ENCODE data around the gene FOXD1. TPM values are rescaled to one million over a fixed set of nuclear protein-coding genes. Genes with fewer than 3 reads are reported as not detected.
"Not testable (repeated sequence)": the region's sequence is repeated elsewhere in the genome, so short reads cannot be mapped to it uniquely, and the experiment has no call there.

Gene FOXD1
- total RNA-seq, 1 donor from 2014 or later, result 2.8 TPM

- DNase-seq, result no peak
- peaks cover 6% of the 10 kb centered on the region for H3K4me1 Mint-ChIP-seq (ENCODE audit: low read depth, unreplicated experiment)
- H3K27ac Mint-ChIP-seq (ENCODE audit: unreplicated experiment), result no peak overlapping the region
- H3K27me3 Mint-ChIP-seq (ENCODE audit: unreplicated experiment), result peaks cover 6% of the 10 kb centered on the region
- TF ChIP-seq, protein P1, sequence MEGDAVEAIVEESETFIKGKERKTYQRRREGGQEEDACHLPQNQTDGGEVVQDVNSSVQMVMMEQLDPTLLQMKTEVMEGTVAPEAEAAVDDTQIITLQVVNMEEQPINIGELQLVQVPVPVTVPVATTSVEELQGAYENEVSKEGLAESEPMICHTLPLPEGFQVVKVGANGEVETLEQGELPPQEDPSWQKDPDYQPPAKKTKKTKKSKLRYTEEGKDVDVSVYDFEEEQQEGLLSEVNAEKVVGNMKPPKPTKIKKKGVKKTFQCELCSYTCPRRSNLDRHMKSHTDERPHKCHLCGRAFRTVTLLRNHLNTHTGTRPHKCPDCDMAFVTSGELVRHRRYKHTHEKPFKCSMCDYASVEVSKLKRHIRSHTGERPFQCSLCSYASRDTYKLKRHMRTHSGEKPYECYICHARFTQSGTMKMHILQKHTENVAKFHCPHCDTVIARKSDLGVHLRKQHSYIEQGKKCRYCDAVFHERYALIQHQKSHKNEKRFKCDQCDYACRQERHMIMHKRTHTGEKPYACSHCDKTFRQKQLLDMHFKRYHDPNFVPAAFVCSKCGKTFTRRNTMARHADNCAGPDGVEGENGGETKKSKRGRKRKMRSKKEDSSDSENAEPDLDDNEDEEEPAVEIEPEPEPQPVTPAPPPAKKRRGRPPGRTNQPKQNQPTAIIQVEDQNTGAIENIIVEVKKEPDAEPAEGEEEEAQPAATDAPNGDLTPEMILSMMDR (IDR thresholded peaks at IDR 0.05; ENCODE audit: partially characterized antibody, unreplicated experiment), result no peak
- H3K36me3 Mint-ChIP-seq (ENCODE audit: unreplicated experiment), result peaks cover 9% of the 10 kb centered on the region
- H3K4me3 Mint-ChIP-seq (ENCODE audit: unreplicated experiment), result no peak overlapping the region
- H3K9me3 Mint-ChIP-seq (ENCODE audit: unreplicated experiment), result peaks cover 6% of the 10 kb centered on the region
Measured at GRCh38 chr5:73415617-73416016, 33.0 kb downstream of the FOXD1 start.

DNA sequence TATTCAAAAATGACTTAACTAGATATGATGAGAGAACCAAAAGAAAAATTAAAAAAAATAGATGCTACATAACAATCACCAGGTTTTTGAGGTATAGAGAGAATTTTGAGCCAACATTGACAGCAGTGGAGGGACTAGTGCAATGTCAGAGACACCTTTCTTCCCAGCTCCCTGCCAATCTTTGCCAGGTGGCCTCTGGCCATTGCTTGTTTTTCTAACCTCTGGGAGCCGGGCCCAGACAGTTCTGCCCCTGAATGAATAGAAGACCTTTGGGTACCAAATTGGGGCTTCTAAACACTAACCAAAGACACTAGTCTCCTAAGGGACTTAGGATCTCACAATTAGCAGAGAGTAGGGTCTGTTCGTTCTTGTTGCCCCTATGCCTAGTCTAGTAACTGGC is 33.4 kb downstream of the FOXD1 start:
- peaks cover 9% of the 10 kb centered on the region for H3K36me3 Mint-ChIP-seq (ENCODE audit: unreplicated experiment)
- peaks cover 4% of the 10 kb centered on the region for H3K27me3 Mint-ChIP-seq (ENCODE audit: unreplicated experiment)
- TF ChIP-seq, protein P1 (IDR thresholded peaks at IDR 0.05; ENCODE audit: partially characterized antibody, unreplicated experiment), result no peak
- peaks cover 7% of the 10 kb centered on the region for H3K9me3 Mint-ChIP-seq (ENCODE audit: unreplicated experiment)
- H3K4me3 Mint-ChIP-seq (ENCODE audit: unreplicated experiment), result no peak overlapping the region
- no peak overlapping the region for H3K27ac Mint-ChIP-seq (ENCODE audit: unreplicated experiment)
- no peak for DNase-seq
- peaks cover 4% of the 10 kb centered on the region for H3K4me1 Mint-ChIP-seq (ENCODE audit: low read depth, unreplicated experiment)

DNA sequence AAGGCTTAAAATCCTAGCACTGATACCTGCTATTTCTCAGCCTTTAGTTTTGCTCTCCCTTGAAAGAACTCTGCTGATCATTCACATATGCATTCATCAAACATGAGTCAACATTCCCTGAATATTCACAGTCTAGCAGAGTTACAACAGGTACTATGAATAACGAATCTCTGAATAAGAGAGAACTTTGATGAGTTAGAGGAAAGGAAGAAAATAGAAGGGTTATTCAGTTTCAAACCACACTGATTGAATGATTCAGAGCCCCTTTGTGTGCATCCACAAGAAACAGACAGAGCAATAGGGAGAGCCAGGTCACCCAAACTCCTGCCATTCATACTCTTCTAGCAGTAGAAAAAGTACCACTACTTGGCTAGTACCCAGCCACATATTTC is 36.0 kb downstream of the FOXD1 start:
- Mint-ChIP-seq H3K27ac (ENCODE audit: unreplicated experiment) (no peak overlapping the region), H3K36me3 (ENCODE audit: unreplicated experiment) (peaks cover 9% of the 10 kb centered on the region), H3K9me3 (ENCODE audit: unreplicated experiment) (peaks cover 2% of the 10 kb centered on the region), H3K27me3 (ENCODE audit: unreplicated experiment) (no peaks in the 10 kb centered on the region), H3K4me1 (ENCODE audit: low read depth, unreplicated experiment) (peaks cover 4% of the 10 kb centered on the region), H3K4me3 (ENCODE audit: unreplicated experiment) (no peak overlapping the region)
- DNase-seq, result no peak
- TF ChIP-seq, protein P1 (IDR thresholded peaks at IDR 0.05; ENCODE audit: partially characterized antibody, unreplicated experiment), result no peak

DNA sequence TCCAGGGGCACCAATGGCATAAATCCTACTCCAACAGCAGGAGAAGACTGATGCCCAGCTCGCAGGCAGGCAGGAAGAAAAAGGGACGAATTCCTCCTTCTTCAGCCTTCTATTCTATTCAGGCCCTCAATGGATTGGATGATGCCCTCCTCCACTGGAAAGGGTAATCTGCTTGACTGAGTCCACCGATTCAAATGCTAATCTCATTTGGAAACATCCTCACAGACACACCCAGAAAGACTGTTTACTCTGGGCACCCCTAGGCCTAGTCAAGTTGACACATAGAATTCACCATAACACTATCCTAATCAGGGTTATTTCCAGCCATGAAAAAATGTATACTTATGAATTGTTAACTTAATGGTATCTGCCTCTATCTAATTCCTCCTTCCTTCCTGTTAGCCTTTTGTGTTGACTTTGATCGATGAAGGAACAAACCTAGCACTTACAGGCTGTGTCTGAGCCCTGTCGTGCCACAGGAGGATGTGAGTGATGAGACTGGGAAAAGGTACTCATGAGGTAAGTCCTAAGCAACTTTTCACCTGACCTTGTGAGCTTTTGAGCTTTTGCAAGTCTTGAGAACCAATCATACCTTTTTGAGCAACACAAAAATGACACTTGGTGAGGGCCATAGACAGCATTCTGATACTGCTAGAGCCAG is 36.5 kb downstream of the FOXD1 start:
- peaks cover 2% of the 10 kb centered on the region for H3K9me3 Mint-ChIP-seq (ENCODE audit: unreplicated experiment)
- TF ChIP-seq, protein P1 (IDR thresholded peaks at IDR 0.05; ENCODE audit: partially characterized antibody, unreplicated experiment), result no peak
- no peak for DNase-seq
- no peaks in the 10 kb centered on the region for H3K27me3 Mint-ChIP-seq (ENCODE audit: unreplicated experiment)
- peaks cover 4% of the 10 kb centered on the region for H3K4me1 Mint-ChIP-seq (ENCODE audit: low read depth, unreplicated experiment)
- H3K4me3 Mint-ChIP-seq (ENCODE audit: unreplicated experiment), result no peak overlapping the region
- peaks cover 9% of the 10 kb centered on the region for H3K36me3 Mint-ChIP-seq (ENCODE audit: unreplicated experiment)
- no peak overlapping the region for H3K27ac Mint-ChIP-seq (ENCODE audit: unreplicated experiment)

DNA sequence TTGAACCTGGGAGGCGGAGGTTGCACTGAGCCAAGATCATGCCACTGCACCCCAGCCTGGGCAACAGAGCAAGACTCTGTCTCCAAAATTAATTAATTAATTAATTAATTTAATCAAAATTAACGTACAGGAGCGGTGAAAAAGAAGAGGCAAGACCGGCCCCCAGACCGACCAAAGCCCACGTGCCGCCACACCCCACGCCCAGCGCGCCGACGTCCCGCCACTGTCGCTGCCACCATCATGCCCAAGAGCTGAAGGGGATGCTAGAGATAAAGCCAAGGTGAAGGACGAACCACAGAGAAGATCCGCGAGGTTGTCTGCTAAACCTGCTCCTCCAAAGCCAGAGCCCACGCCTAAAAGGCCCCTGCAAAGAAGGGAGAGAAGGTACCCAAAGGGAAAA is 38.6 kb downstream of the FOXD1 start:
- DNase-seq; H3K4me1 Mint-ChIP-seq (ENCODE audit: low read depth, unreplicated experiment); H3K4me3 Mint-ChIP-seq (ENCODE audit: unreplicated experiment); H3K27me3 Mint-ChIP-seq (ENCODE audit: unreplicated experiment); H3K27ac Mint-ChIP-seq (ENCODE audit: unreplicated experiment); H3K9me3 Mint-ChIP-seq (ENCODE audit: unreplicated experiment); H3K36me3 Mint-ChIP-seq (ENCODE audit: unreplicated experiment): not testable (repeated sequence)

Data from glutamatergic neuron (in vitro differentiated cells).